Gastrocnemius medialis (tissue), 4 donors: ENCODE results near the gene RAPSN. TPM values are rescaled to one million over a fixed set of nuclear protein-coding genes. Genes with fewer than 3 reads are reported as not detected.

ENCODE experiments used
- ATAC-seq, 2 donors: fragments of 150-250 bp; one replicate each; pipeline ENCODE4 v1.9.1; 2016
- DNase-seq, 2 donors: peaks; one replicate each; pipeline ENCODE4 v3.0.0-alpha.2; 2019
- H3K27ac ChIP-seq, 4 donors: fragments of 200-600 bp; sonication (generic); 1 replicate in 1 of 4; 2 replicates in 3 of 4; pipeline ENCODE4 v1.5.1; 2016 to 2018; ENCODE audit warnings: mild to moderate bottlenecking in 2 of 4, moderate library complexity in 1 of 4
- H3K27me3 ChIP-seq, 3 donors: fragments of 200-600 bp; sonication (generic) in 2 of 3; 1 replicate in 1 of 3; 2 replicates in 2 of 3; pipeline versions ENCODE4 v1.5.1 to v1.6.0; 2016 to 2019; ENCODE audit warnings: mild to moderate bottlenecking in 1 of 3, moderate library complexity in 1 of 3
- H3K36me3 ChIP-seq, 2 donors: fragments of 200-600 bp; sonication (generic) in 1 of 2; one replicate each; pipeline ENCODE4 v1.5.1; 2017 to 2018
- H3K4me1 ChIP-seq, 2 donors: fragments of 200-600 bp; sonication (generic) in 1 of 2; one replicate each; pipeline ENCODE4 v1.5.1; 2016 to 2017; ENCODE audit warnings: mild to moderate bottlenecking in 2 of 2
- H3K4me3 ChIP-seq, 4 donors: fragments of 200-600 bp; sonication (generic) in 3 of 4; 1 replicate in 1 of 4; 2 replicates in 3 of 4; pipeline ENCODE4 v1.5.1; 2016 to 2019; ENCODE audit warnings: mild to moderate bottlenecking in 2 of 4
- H3K9me3 ChIP-seq, 3 donors: fragments of 200-600 bp; sonication (generic) in 2 of 3; 1 replicate in 1 of 3; 2 replicates in 2 of 3; pipeline ENCODE4 v1.5.1; 2016 to 2019
- CTCF ChIP-seq, 5 experiments: fragments of 450-650 bp in 3 of 5; fragments of 200-600 bp in 2 of 5; sonication (generic) in 2 of 5; IDR thresholded peaks in 4 of 5; conservative IDR thresholded peaks in 1 of 5; 1 replicate in 4 of 5; 2 replicates in 1 of 5; pipeline ENCODE4 v1.5.1; 2016 to 2019; ENCODE audit warnings: antibody characterized with exemption in 5 of 5, mild to moderate bottlenecking in 3 of 5, moderate library complexity in 3 of 5
- POLR2A ChIP-seq, 2 donors: fragments of 450-650 bp; IDR thresholded peaks; one replicate each; pipeline ENCODE4 v1.6.1; 2017; ENCODE audit warnings: antibody characterized with exemption in 2 of 2, mild to moderate bottlenecking in 2 of 2, moderate library complexity in 2 of 2
- in situ Hi-C, 4 donors: fragments of 200-750 bp; cut with MboI; loops; one replicate each; pipeline versions ENCODE4 v1.15.0 to v1.8.0; 2017; ENCODE audit warnings: low sequenced_read_pairs in 4 of 4
- intact Hi-C: fragments of 100-400 bp; cut with DNase I; formaldehyde crosslinking; loops from one replicate; pipeline ENCODE4 v1.15.1; 2023; ENCODE audit warnings: low total_unique reads
- total RNA-seq, 4 donors: library from RNA; depleted of rRNA; stranded (reverse); fragments of >200 nt; gene quantifications; one replicate each; pipeline versions ENCODE4 v1.1.0 to v1.2.3, GENCODE V29; 2016

Gene RAPSN
- total RNA-seq, 4 donors from 2014 or later: 48.9 to 68.6 (median 59.4) TPM

GRCh38 chr11:47398551-47398950 is 50.4 kb downstream of the RAPSN start:
- Histone ChIP-seq H3K27me3 (no peaks in the 10 kb centered on the region), H3K9me3 (no peaks in the 10 kb centered on the region), H3K27ac (no peak overlapping the region), H3K4me3 (no peak overlapping the region), H3K4me1 (peaks cover 1 to 12% of the 10 kb centered on the region in 2 donors), H3K36me3 (no peaks in the 10 kb centered on the region)
- TF ChIP-seq POLR2A (IDR thresholded peaks at IDR 0.05): no peak
- no peak for TF ChIP-seq CTCF (IDR thresholded peaks at IDR 0.05 in 4 of 5, conservative IDR thresholded peaks at IDR 0.05 in 1 of 5)
- intact Hi-C loops: no loop called here
- in situ Hi-C loops: no loop called here
- DNase-seq: no peak
- no peak for ATAC-seq

GRCh38 chr11:47398011-47398410 is 50.9 kb downstream of the RAPSN start:
- Histone ChIP-seq H3K27me3 (no peaks in the 10 kb centered on the region), H3K9me3 (no peaks in the 10 kb centered on the region), H3K4me1 (peaks cover 6 to 17% of the 10 kb centered on the region in 2 donors), H3K36me3 (no peaks in the 10 kb centered on the region), H3K4me3 (no peak overlapping the region), H3K27ac (no peak overlapping the region)
- no peak for DNase-seq
- in situ Hi-C loops (no loop called here), intact Hi-C loops (no loop called here)
- TF ChIP-seq POLR2A (IDR thresholded peaks at IDR 0.05) (no peak), CTCF (IDR thresholded peaks at IDR 0.05 in 4 of 5, conservative IDR thresholded peaks at IDR 0.05 in 1 of 5) (no peak)
- ATAC-seq: no peak

GRCh38 chr11:47396049-47396320 is 53.0 kb downstream of the RAPSN start:
- in situ Hi-C loops (no loop called here), intact Hi-C loops (no loop called here)
- Histone ChIP-seq H3K4me1 (peaks cover 6 to 22% of the 10 kb centered on the region in 2 donors), H3K9me3 (no peaks in the 10 kb centered on the region), H3K36me3 (no peaks in the 10 kb centered on the region), H3K27ac (peak overlapping the region; percentile 72 to 82 (median 80)), H3K27me3 (no peaks in the 10 kb centered on the region), H3K4me3 (no peak overlapping the region)
- no peak for TF ChIP-seq POLR2A (IDR thresholded peaks at IDR 0.05)
- no peak for TF ChIP-seq CTCF (IDR thresholded peaks at IDR 0.05 in 4 of 5, conservative IDR thresholded peaks at IDR 0.05 in 1 of 5)
- ATAC-seq (no peak), DNase-seq (no peak)

- intact Hi-C loops (no loop called here), in situ Hi-C loops (no loop called here)
- Histone ChIP-seq H3K4me1 (peaks cover 6 to 22% of the 10 kb centered on the region in 2 donors), H3K4me3 (peak overlapping the region in 1 of 4 donors; percentile 18), H3K27ac (peak overlapping the region; percentile 72 to 82 (median 80)), H3K27me3 (no peaks in the 10 kb centered on the region), H3K36me3 (no peaks in the 10 kb centered on the region), H3K9me3 (no peaks in the 10 kb centered on the region)
- ATAC-seq: no peak
- no peak for DNase-seq
- TF ChIP-seq CTCF (IDR thresholded peaks at IDR 0.05 in 4 of 5, conservative IDR thresholded peaks at IDR 0.05 in 1 of 5) (no peak), POLR2A (IDR thresholded peaks at IDR 0.05) (no peak)
Observed at GRCh38 chr11:47395223-47396048, 53.5 kb downstream of the RAPSN start.
